Fibroblast of lung (primary cell): ENCODE results near the gene SRPX2. TPM values are rescaled to one million over a fixed set of nuclear protein-coding genes. Genes with fewer than 3 reads are reported as not detected.

Experiments
- DNase-seq, 2 donors: peaks; one replicate each; pipeline versions ENCODE4 v3.0.0 to v3.0.0-alpha.2; 2010; ENCODE audit warnings: low read depth in 2 of 2
- H2AFZ ChIP-seq: 2 replicates; pipeline ENCODE4 v1.5.1; 2012; ENCODE audit warnings: low read length, control low read depth, inconsistent platforms
- H3K27ac ChIP-seq: 2 replicates; pipeline ENCODE4 v1.5.1; 2011; ENCODE audit warnings: low read length, control low read depth; ENCODE audit not compliant: insufficient read depth
- H3K27me3 ChIP-seq: 2 replicates; pipeline ENCODE4 v1.5.1; 2011; ENCODE audit warnings: mild to moderate bottlenecking, low read length; ENCODE audit not compliant: control insufficient read depth, insufficient read depth
- H3K36me3 ChIP-seq: 2 replicates; pipeline ENCODE4 v1.5.1; 2011; ENCODE audit warnings: low read length; ENCODE audit not compliant: control insufficient read depth, insufficient read depth
- H3K4me1 ChIP-seq: 2 replicates; pipeline ENCODE4 v1.5.1; 2011; ENCODE audit warnings: low read length; ENCODE audit not compliant: control insufficient read depth, insufficient read depth; ENCODE audit errors: extremely low read depth
- H3K4me2 ChIP-seq: 2 replicates; pipeline ENCODE4 v1.5.1; 2011; ENCODE audit warnings: low read length, control low read depth; ENCODE audit not compliant: insufficient read depth; ENCODE audit errors: extremely low read depth
- H3K4me3 ChIP-seq, 4 experiments: fragments of 200-600 bp in 1 of 4; sonication (generic) in 1 of 4; replicated peaks in 1 of 4; 2 replicates each; pipeline ENCODE4 v1.5.1; 2011 to 2016; ENCODE audit warnings: low read length in 4 of 4, low read depth in 3 of 4, mild to moderate bottlenecking in 3 of 4, control low read depth in 2 of 4, inconsistent platforms in 1 of 4, mixed read lengths in 1 of 4; ENCODE audit not compliant: insufficient read depth in 1 of 4; ENCODE audit errors: control extremely low read depth in 1 of 4
- H3K79me2 ChIP-seq: 2 replicates; pipeline ENCODE4 v1.5.1; 2012; ENCODE audit warnings: mild to moderate bottlenecking, low read length, inconsistent platforms; ENCODE audit not compliant: control insufficient read depth, insufficient read depth
- H3K9ac ChIP-seq: 2 replicates; pipeline ENCODE4 v1.5.1; 2011; ENCODE audit warnings: mild to moderate bottlenecking, low read length, control low read depth; ENCODE audit not compliant: insufficient read depth
- H3K9me3 ChIP-seq: 2 replicates; pipeline ENCODE4 v1.5.1; 2012; ENCODE audit warnings: low read depth, low read length; ENCODE audit not compliant: control insufficient read depth, insufficient read depth
- H4K20me1 ChIP-seq: 2 replicates; pipeline ENCODE4 v1.5.1; 2011; ENCODE audit warnings: low read length; ENCODE audit not compliant: control insufficient read depth, insufficient read depth; ENCODE audit errors: extremely low read depth
- CTCF ChIP-seq, 2 donors: IDR thresholded peaks in 1 of 2; conservative IDR thresholded peaks in 1 of 2; 1 replicate in 1 of 2; 2 replicates in 1 of 2; pipeline ENCODE4 v1.5.1; 2011 to 2012; ENCODE audit warnings: low read length in 2 of 2, control low read depth in 1 of 2, inconsistent platforms in 1 of 2, low read depth in 1 of 2, mild to moderate bottlenecking in 1 of 2
- EZH2 ChIP-seq: IDR thresholded peaks from 2 replicates; pipeline ENCODE4 v1.5.1; 2012; ENCODE audit warnings: low read length, control low read depth, mild to moderate bottlenecking; ENCODE audit errors: missing control alignments
- polyA plus RNA-seq, 2 donors: library from polyadenylated mRNA; depleted of rRNA in 1 of 2; stranded (reverse) in 1 of 2; unstranded in 1 of 2; fragments of >200 nt; gene quantifications; 2 replicates each; pipeline ENCODE4 v1.2.1, GENCODE V29; 2011 to 2012; ENCODE audit warnings: missing spikeins in 1 of 2
- total RNA-seq: library from RNA; depleted of rRNA; stranded (reverse); fragments of >200 nt; gene quantifications from 2 replicates; pipeline ENCODE4 v1.2.1, GENCODE V29; 2014

SRPX2 gene
- total and polyA plus RNA-seq, 2 donors (not counting 1 experiment from before 2014, with no cell fraction given) = 18.2 to 77.6 TPM

GRCh38 chrX:100696699-100697351 lies 52.8 kb downstream of the SRPX2 start:
- Histone ChIP-seq H3K4me3 (no peak overlapping the region), H3K27me3 (no peaks in the 10 kb centered on the region), H3K79me2 (no peaks in the 10 kb centered on the region), H3K9me3 (no peaks in the 10 kb centered on the region), H3K27ac (no peak overlapping the region), H2AFZ (no peak overlapping the region), H4K20me1 (no peaks in the 10 kb centered on the region), H3K9ac (no peak overlapping the region), H3K36me3 (no peaks in the 10 kb centered on the region), H3K4me1 (no peaks in the 10 kb centered on the region), H3K4me2 (no peak overlapping the region)
- TF ChIP-seq CTCF (conservative IDR thresholded peaks at IDR 0.05 in 1 of 2, IDR thresholded peaks at IDR 0.05 in 1 of 2; ENCODE audit: low read depth in 1 of 2, low read length in 2 of 2) (no peak), EZH2 (no peak)
- no peak for DNase-seq

GRCh38 chrX:100698551-100698950 lies 54.6 kb downstream of the SRPX2 start:
- no peaks in the 10 kb centered on the region for H3K9me3 ChIP-seq
- H4K20me1 ChIP-seq = no peaks in the 10 kb centered on the region
- H3K4me2 ChIP-seq = no peak overlapping the region
- no peak overlapping the region for H3K27ac ChIP-seq
- DNase-seq = no peak
- TF ChIP-seq CTCF (conservative IDR thresholded peaks at IDR 0.05 in 1 of 2, IDR thresholded peaks at IDR 0.05 in 1 of 2; ENCODE audit: low read depth in 1 of 2, low read length in 2 of 2) = no peak
- no peak for TF ChIP-seq EZH2
- no peak overlapping the region for H3K4me3 ChIP-seq
- no peak overlapping the region for H2AFZ ChIP-seq
- no peaks in the 10 kb centered on the region for H3K79me2 ChIP-seq
- no peaks in the 10 kb centered on the region for H3K36me3 ChIP-seq
- H3K9ac ChIP-seq = no peak overlapping the region
- no peaks in the 10 kb centered on the region for H3K4me1 ChIP-seq
- no peaks in the 10 kb centered on the region for H3K27me3 ChIP-seq

- no peak overlapping the region for H3K4me2 ChIP-seq
- no peaks in the 10 kb centered on the region for H3K4me1 ChIP-seq
- DNase-seq = no peak
- H2AFZ ChIP-seq = no peak overlapping the region
- no peaks in the 10 kb centered on the region for H3K79me2 ChIP-seq
- H3K9me3 ChIP-seq = no peaks in the 10 kb centered on the region
- no peaks in the 10 kb centered on the region for H3K36me3 ChIP-seq
- H3K4me3 ChIP-seq = no peak overlapping the region
- H3K27ac ChIP-seq = no peak overlapping the region
- no peak for TF ChIP-seq CTCF (conservative IDR thresholded peaks at IDR 0.05 in 1 of 2, IDR thresholded peaks at IDR 0.05 in 1 of 2; ENCODE audit: low read depth in 1 of 2, low read length in 2 of 2)
- no peak for TF ChIP-seq EZH2
- no peaks in the 10 kb centered on the region for H3K27me3 ChIP-seq
- no peaks in the 10 kb centered on the region for H4K20me1 ChIP-seq
- no peak overlapping the region for H3K9ac ChIP-seq
These were observed 56.8 kb downstream of the SRPX2 start for GRCh38 chrX:100700809-100701208.
